Esophagus muscularis mucosa (tissue), 3 donors: ENCODE results near the gene PNMA6E.

ENCODE experiments used
- POLR2A ChIP-seq: fragments of 450-650 bp; IDR thresholded peaks from one replicate; pipeline ENCODE4 v1.6.1; 2017; ENCODE audit warnings: antibody characterized with exemption, moderate library complexity, mild to moderate bottlenecking, low read depth
- POLR2AphosphoS5 ChIP-seq, 2 donors: sonication (generic); formaldehyde crosslinking; IDR thresholded peaks; one replicate each; pipeline ENCODE4 v1.6.1; 2017; ENCODE audit warnings: antibody characterized with exemption in 2 of 2
- TF ChIP-seq, protein P1 (sequence below), 3 experiments: fragments of 200-600 bp in 2 of 3; fragments of 450-650 bp in 1 of 3; sonication (generic) in 2 of 3; IDR thresholded peaks; one replicate each; pipeline ENCODE4 v1.5.1; 2017 to 2019; ENCODE audit warnings: antibody characterized with exemption in 3 of 3, mild to moderate bottlenecking in 2 of 3, moderate library complexity in 1 of 3

DNA sequence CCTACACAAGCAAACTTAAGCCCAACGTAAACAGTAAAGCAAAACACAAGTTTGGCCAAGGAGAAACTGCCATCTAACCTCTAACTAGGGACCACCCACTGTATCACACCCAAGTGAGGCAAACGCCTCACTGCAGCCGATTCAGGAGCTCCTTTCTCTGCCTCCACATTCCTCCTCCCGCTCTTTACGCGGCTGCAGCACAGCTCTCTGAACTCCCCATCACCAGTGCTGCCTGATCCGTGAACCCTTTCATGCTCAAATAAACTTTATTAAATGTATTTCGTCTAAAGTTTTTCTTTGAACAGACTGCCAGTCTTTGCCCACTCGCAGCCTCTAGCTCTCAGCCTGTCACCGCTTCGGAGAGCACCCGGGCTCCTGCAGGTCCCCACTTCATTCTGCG is 6.5 kb downstream of the PNMA6E start:
- TF ChIP-seq, protein P1, sequence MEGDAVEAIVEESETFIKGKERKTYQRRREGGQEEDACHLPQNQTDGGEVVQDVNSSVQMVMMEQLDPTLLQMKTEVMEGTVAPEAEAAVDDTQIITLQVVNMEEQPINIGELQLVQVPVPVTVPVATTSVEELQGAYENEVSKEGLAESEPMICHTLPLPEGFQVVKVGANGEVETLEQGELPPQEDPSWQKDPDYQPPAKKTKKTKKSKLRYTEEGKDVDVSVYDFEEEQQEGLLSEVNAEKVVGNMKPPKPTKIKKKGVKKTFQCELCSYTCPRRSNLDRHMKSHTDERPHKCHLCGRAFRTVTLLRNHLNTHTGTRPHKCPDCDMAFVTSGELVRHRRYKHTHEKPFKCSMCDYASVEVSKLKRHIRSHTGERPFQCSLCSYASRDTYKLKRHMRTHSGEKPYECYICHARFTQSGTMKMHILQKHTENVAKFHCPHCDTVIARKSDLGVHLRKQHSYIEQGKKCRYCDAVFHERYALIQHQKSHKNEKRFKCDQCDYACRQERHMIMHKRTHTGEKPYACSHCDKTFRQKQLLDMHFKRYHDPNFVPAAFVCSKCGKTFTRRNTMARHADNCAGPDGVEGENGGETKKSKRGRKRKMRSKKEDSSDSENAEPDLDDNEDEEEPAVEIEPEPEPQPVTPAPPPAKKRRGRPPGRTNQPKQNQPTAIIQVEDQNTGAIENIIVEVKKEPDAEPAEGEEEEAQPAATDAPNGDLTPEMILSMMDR (IDR thresholded peaks at IDR 0.05), result no peak
- TF ChIP-seq POLR2AphosphoS5 (IDR thresholded peaks at IDR 0.05) (no peak), POLR2A (no peak)
